Mammary epithelial cell (primary cell): ENCODE measurements around the gene MARCHF2.

Source experiments
- EZH2 ChIP-seq: IDR thresholded peaks from 2 replicates; pipeline ENCODE4 v1.6.1; 2012; ENCODE audit warnings: low read length, inconsistent platforms, borderline replicate concordance
- TF ChIP-seq, protein P1 (sequence below), 2 donors: IDR thresholded peaks in 1 of 2; conservative IDR thresholded peaks in 1 of 2; 2 replicates each; pipeline ENCODE4 v1.5.1; 2011 to 2012; ENCODE audit warnings: inconsistent platforms in 2 of 2, low read length in 2 of 2, mild to moderate bottlenecking in 2 of 2, control low read depth in 1 of 2, low read depth in 1 of 2; ENCODE audit not compliant: insufficient read depth in 1 of 2; ENCODE audit errors: extremely low read depth in 1 of 2

GRCh38 chr19:8466018-8466417 is 52.9 kb downstream of the MARCHF2 start:
- TF ChIP-seq EZH2, result no peak
- TF ChIP-seq, protein P1, sequence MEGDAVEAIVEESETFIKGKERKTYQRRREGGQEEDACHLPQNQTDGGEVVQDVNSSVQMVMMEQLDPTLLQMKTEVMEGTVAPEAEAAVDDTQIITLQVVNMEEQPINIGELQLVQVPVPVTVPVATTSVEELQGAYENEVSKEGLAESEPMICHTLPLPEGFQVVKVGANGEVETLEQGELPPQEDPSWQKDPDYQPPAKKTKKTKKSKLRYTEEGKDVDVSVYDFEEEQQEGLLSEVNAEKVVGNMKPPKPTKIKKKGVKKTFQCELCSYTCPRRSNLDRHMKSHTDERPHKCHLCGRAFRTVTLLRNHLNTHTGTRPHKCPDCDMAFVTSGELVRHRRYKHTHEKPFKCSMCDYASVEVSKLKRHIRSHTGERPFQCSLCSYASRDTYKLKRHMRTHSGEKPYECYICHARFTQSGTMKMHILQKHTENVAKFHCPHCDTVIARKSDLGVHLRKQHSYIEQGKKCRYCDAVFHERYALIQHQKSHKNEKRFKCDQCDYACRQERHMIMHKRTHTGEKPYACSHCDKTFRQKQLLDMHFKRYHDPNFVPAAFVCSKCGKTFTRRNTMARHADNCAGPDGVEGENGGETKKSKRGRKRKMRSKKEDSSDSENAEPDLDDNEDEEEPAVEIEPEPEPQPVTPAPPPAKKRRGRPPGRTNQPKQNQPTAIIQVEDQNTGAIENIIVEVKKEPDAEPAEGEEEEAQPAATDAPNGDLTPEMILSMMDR (conservative IDR thresholded peaks at IDR 0.05 in 1 of 2, IDR thresholded peaks at IDR 0.05 in 1 of 2; ENCODE audit: extremely low read depth in 1 of 2, insufficient read depth in 1 of 2, low read depth in 1 of 2, low read length in 2 of 2), result no peak
